GM21723 (cell line): ENCODE measurements around the gene LAMTOR5.
"Not testable (repeated sequence)": the region's sequence is repeated elsewhere in the genome, so short reads cannot be mapped to it uniquely, and the experiment has no call there.

Experiments used
- ATAC-seq: cut with Tn5 transposase; IDR thresholded peaks from one replicate; pipeline ENCODE4 v1.9.1; 2021; ENCODE audit warnings: mild to moderate bottlenecking, moderate library complexity; ENCODE audit not compliant: unreplicated experiment

The LAMTOR5 gene

GRCh38 chr1:110428946-110429345 lies 21.5 kb upstream of the LAMTOR5 start:
- no peak for ATAC-seq

GRCh38 chr1:110426854-110427253 lies 19.4 kb upstream of the LAMTOR5 start:
- no peak for ATAC-seq

GRCh38 chr1:110425612-110426152 lies 18.2 kb upstream of the LAMTOR5 start:
- no peak for ATAC-seq

GRCh38 chr1:110424699-110425611 lies 17.5 kb upstream of the LAMTOR5 start:
- no peak for ATAC-seq

DNA sequence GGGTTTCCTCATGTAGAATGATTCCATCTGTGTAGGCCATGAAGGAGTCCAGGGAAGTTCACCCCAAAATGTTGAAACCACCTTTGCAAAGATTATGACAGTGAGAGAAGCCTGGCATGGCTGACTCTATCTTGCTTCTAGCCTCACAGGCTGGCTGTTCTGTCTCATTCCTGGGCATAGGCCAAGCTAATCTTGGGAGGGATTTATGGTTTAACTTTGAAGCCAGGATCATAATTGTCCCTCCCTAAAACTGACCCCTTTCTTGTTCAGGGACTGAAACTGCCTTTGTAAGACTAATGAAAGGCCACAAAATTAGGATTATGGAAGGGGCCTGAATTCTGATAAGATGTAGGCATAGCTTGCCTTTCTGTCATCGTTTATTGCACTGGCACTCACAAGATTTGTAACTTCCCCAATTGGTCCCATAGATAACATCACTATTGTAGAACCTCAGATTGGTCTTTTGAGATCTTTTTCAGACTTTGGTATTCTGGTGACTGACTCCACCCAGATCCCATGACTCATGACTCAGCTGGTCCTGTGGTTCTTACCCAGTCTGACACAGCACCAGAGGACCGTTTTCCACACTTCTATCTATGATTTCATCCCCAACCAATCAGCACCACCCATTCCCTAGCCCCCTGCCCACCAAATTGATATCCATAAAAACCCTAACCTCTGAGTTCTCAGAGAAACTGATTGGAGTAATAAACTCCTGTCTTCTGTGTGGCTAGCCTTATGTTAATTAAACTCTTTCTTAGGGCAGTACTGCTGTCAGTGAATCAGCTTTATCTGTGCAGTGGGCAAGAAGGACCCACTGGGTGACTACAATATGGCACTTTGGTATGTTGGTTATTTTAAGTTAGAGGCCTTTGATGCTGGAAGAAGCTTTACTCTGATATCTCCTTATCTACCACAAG lies 13.6 kb upstream of the LAMTOR5 start:
- ATAC-seq, result no peak

DNA sequence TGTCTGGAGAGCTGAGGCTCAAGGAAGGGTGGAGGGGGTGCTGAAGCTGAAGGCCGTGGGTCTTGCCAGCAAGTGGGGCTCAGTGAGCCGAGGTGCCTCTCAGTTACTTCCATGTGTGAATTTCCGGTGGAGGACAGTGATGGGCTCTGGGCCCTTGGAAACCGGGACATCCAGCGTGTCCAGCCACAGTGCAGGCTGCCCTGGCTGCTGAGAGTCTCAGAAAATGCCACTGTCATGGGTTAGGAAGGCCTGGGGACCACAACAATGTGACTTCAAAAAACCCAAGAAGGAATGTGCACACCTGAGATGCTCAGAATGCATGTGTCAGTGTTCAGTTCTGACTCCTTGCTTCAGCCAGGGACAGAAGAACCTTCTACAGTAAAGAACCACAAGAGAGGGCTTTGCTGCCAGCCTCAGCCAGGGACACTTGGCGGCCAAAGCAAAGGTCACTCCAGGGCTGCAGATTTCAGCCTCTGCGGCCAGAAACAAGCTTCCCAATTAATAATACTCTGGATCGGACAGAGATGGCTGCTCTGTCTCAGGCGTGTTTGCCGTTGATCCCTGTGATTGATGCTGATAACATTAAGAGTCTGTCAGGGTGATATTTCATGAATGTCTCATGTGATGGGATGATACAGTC lies 12.6 kb upstream of the LAMTOR5 start:
- no peak for ATAC-seq

- ATAC-seq, result no peak
Measured at GRCh38 chr1:110418729-110419128, 11.2 kb upstream of the LAMTOR5 start.

GRCh38 chr1:110413045-110413444 lies 5.6 kb upstream of the LAMTOR5 start:
- ATAC-seq, result not testable (repeated sequence)

GRCh38 chr1:110412576-110412975 lies 5.1 kb upstream of the LAMTOR5 start:
- peak; percentile 43 for ATAC-seq

DNA sequence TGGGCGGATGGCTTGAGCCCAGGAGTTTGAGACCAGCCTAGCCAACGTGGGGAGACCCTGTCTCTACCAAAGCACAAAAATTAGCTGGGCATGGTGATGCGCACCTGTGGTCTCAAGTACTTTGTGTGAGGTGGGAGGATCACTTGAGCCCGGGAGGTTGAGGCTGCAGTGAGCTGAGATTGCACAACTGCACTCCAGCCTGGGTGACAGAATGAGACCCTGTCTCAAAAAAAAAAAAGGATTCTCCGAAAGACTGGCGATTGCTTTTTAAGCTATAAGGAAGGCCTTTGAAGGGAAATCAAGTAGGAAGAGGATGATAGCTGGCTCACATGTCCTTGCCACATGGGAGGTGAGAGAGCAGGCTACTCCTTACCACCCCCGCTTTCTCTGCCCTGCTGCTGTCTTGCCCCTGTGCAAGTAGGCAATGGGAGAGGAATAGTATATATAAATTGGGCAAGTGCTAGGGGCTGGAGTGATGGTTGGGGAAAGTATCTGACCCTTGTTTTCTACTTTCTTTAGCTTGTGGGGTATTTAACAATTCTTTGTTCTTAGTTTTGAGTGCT lies 3.8 kb upstream of the LAMTOR5 start:
- ATAC-seq, result no peak

GRCh38 chr1:110409316-110409715 lies 1.8 kb upstream of the LAMTOR5 start:
- ATAC-seq, result no peak

- no peak for ATAC-seq
Measured at GRCh38 chr1:110408488-110408887, 994 bp upstream of the LAMTOR5 start.

DNA sequence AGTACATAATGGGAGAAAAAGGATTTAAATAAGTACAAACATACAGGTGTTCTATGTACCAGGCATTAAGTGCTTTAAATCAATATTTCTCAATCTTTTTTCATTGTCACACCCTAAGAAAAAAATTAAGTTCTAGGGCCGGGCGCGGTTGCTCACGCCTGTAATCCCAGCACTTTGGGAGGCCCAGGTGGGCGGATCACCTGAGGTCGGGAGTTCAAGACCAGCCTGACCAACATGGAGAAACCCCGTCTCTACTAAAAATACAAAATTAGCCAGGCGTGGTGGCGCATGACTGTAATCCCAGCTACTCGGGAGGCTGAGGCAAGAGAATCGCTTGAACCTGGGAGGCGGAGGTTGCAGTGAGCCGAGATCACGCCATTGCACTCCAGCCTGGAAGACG lies 1.1 kb downstream of the LAMTOR5 start:
- not testable (repeated sequence) for ATAC-seq

GRCh38 chr1:110404401-110404800 lies 3.1 kb downstream of the LAMTOR5 start:
- no peak for ATAC-seq

GRCh38 chr1:110403805-110404204 lies 3.7 kb downstream of the LAMTOR5 start:
- no peak for ATAC-seq

DNA sequence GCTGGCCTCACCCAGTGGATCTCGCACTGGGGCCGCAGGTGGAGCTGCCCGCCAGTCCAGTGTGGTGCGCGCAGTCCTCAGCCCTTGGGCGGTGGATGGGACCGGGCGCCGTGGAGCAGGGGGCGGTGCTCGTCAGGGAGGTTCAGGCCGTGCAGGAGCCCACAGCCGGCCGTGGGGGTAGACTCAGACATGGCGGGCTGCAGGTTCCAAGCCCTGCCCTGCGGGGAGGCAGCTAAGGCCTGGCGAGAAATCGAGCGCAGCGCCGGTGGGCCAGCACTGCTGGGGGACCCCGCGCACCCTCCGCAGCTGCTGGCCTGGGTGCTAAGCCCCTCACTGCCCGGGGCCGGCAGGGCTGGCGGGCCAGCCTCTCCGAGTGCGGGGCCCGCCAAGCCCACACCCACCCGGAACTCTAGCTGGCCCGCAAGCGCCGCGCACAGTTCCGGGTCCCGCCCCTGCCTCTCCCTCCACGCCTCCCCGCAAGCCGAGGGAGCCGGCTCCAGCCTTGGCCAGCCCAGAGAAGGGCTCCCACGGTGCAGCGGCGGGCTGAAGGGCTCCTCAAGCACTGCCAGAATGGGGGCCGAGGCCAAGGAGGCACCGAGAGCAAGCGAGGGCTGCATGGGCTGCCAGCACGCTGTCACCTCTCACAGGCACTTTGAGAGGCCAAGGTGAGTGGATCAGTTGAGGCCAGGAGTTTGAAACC lies 11.1 kb downstream of the LAMTOR5 start:
- not testable (repeated sequence) for ATAC-seq

DNA sequence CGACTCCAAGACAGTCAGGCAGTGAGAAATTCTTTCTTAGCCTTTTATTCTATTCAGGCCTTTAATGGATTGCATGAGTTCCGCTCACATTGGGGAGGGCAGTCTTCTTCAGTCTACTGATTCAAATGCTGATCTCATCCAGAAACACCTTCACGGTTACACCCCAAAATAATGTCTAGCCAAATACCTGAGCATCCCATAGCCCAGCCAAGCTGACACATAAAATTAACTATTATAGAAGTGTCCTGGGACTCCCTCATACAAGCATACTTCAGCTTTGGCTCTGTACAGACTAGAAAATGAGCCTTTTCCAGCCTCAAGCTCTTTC lies 13.0 kb downstream of the LAMTOR5 start:
- no peak for ATAC-seq

- ATAC-seq, result no peak
Measured at GRCh38 chr1:110393691-110394492, 13.6 kb downstream of the LAMTOR5 start.

GRCh38 chr1:110393286-110393685 lies 14.2 kb downstream of the LAMTOR5 start:
- no peak for ATAC-seq
